ENCODE data around the gene FHOD3.

Gene FHOD3

GRCh38 chr18:36518839-36519238, 221.3 kb downstream of the FHOD3 start:
- no peak overlapping the region for H3K4me3 ChIP-seq (replicated peaks; ENCODE audit: low read depth, low read length)
- no peak for DNase-seq (ENCODE audit: extremely low read depth, low read depth)
- TF ChIP-seq CTCF (IDR thresholded peaks at IDR 0.05; ENCODE audit: low read depth, low read length, missing control alignments): no peak

- TF ChIP-seq CTCF (IDR thresholded peaks at IDR 0.05; ENCODE audit: low read depth, low read length, missing control alignments): no peak
- DNase-seq (ENCODE audit: extremely low read depth, low read depth): no peak
- H3K4me3 ChIP-seq (replicated peaks; ENCODE audit: low read depth, low read length): no peak overlapping the region
These were observed 221.8 kb downstream of the FHOD3 start for GRCh38 chr18:36519358-36519757.

GRCh38 chr18:36522509-36522908, 225.0 kb downstream of the FHOD3 start:
- no peak for DNase-seq (ENCODE audit: extremely low read depth, low read depth)
- TF ChIP-seq CTCF (IDR thresholded peaks at IDR 0.05; ENCODE audit: low read depth, low read length, missing control alignments): no peak
- H3K4me3 ChIP-seq (replicated peaks; ENCODE audit: low read depth, low read length): no peak overlapping the region

- no peak overlapping the region for H3K4me3 ChIP-seq (replicated peaks; ENCODE audit: low read depth, low read length)
- no peak for DNase-seq (ENCODE audit: extremely low read depth, low read depth)
- TF ChIP-seq CTCF (IDR thresholded peaks at IDR 0.05; ENCODE audit: low read depth, low read length, missing control alignments): no peak
These were observed 228.4 kb downstream of the FHOD3 start for GRCh38 chr18:36525913-36526312.

GRCh38 chr18:36526611-36527010, 229.1 kb downstream of the FHOD3 start:
- TF ChIP-seq CTCF (IDR thresholded peaks at IDR 0.05; ENCODE audit: low read depth, low read length, missing control alignments): no peak
- DNase-seq (ENCODE audit: extremely low read depth, low read depth): no peak
- H3K4me3 ChIP-seq (replicated peaks; ENCODE audit: low read depth, low read length): no peak overlapping the region

GRCh38 chr18:36527051-36527450, 229.5 kb downstream of the FHOD3 start:
- H3K4me3 ChIP-seq (replicated peaks; ENCODE audit: low read depth, low read length): no peak overlapping the region
- TF ChIP-seq CTCF (IDR thresholded peaks at IDR 0.05; ENCODE audit: low read depth, low read length, missing control alignments): no peak
- no peak for DNase-seq (ENCODE audit: extremely low read depth, low read depth)

GRCh38 chr18:36527740-36528455, 230.4 kb downstream of the FHOD3 start:
- DNase-seq (ENCODE audit: extremely low read depth, low read depth): no peak

More at GRCh38 chr18:36527740-36528455, 230.4 kb downstream of the FHOD3 start:
- no peak overlapping the region for H3K4me3 ChIP-seq (replicated peaks; ENCODE audit: low read depth, low read length)
- TF ChIP-seq CTCF (IDR thresholded peaks at IDR 0.05; ENCODE audit: low read depth, low read length, missing control alignments): no peak

Data from HFF-Myc (cell line).